NCI-H82 treated with DMSO at 0.1 percent for 48 hours (cell line): ENCODE data around the gene AKR1E2.
"Not testable (repeated sequence)": the region's sequence is repeated elsewhere in the genome, so short reads cannot be mapped to it uniquely, and the experiment has no call there.

ENCODE experiments used
- DNase-seq: peaks from one replicate; lab custom pipeline; 2025; ENCODE audit not compliant: unreplicated experiment; lab: John Stamatoyannopoulos, UW

Gene AKR1E2

DNA sequence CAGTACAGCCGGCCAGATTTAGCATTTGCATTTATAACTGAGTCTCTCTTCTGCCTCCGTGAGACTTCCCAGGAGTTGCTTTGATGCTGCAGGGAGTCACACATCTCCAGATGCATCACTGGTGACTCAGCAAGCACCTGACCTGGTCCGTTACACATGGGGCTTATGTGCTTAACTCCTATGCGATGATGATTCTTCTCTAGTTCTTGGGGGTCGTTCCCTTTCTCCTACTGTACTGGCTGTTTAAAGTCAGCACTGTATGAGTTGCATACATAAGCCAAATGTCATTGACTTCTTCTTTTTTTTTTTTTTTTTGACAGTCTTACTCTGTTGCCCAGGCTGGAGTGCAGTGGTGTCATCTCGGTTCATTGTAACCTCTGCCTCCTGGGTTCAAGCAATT is 13.0 kb upstream of the AKR1E2 start:
- no peak for DNase-seq

DNA sequence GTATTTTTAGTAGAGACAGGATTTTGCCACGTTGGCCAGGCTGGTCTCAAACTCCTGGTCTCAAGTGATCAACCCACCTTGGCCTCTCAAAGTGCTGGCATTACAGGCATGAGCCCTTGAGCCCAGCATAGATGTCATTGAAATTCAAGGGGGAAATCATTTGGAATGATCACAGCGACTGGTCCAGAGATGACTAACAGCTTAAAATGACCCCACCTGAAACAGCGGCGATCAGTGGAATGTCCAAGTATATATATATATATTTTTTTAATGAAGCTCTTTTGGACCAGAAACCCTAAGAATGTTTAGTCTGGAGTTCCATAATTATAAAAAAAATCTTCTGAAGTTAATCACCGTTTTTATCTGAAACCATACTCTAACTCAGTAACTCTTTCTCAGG is 12.5 kb upstream of the AKR1E2 start:
- no peak for DNase-seq

DNA sequence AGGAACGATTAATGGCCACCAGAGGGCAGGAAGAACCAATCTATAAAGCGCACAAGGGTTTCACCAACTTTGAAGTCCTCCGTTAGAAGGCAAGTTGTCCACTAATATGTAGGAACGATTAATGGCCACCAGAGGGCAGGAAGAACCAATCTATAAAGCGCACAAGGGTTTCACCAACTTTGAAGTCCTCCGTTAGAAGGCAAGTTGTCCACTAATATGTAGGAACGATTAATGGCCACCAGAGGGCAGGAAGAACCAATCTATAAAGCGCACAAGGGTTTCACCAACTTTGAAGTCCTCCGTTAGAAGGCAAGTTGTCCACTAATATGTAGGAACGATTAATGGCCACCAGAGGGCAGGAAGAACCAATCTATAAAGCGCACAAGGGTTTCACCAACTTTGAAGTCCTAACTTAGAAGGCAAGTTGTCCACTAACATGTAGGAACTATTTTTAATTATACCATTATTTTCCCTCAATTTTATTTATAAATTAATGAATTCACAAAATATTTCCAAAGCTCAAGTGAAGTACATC is 10.3 kb upstream of the AKR1E2 start:
- not testable (repeated sequence) for DNase-seq

DNA sequence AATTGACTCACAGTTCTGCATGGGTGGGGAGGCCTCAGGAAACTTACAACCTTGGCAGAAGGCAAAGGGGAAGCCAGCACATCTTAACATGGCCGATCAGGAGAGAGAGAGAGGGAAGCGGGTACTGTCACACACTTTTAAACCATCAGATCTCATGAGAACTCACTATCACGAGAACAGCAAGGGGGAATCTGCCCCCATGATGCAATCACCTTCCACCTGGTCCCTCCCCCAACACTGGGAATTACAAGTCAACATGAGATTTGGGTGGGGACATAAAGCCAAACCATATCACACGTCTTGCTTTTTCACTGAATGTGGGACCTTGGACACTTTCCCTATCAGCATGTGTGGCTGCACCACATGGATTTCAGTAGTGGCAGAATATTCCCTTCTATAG is 9.0 kb upstream of the AKR1E2 start:
- no peak for DNase-seq

DNA sequence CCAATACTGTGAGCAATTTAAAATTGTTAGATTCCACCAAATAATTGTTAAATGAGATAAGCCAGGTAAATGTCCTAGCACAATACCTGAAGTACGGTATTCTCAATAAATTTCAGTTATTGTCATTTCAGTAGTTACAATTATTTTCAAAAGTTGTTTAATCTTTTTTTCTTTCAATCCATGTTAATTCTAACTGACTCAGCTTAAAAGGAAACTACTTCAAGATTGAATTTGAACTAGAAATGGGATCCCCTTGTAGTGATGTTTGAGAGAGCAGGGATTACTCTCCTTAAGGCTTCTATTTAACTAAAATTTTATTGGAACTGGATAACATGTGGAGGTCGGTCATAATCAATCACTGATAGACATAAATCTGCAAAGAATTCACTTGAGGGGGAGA is 6.9 kb upstream of the AKR1E2 start:
- DNase-seq = no peak

DNA sequence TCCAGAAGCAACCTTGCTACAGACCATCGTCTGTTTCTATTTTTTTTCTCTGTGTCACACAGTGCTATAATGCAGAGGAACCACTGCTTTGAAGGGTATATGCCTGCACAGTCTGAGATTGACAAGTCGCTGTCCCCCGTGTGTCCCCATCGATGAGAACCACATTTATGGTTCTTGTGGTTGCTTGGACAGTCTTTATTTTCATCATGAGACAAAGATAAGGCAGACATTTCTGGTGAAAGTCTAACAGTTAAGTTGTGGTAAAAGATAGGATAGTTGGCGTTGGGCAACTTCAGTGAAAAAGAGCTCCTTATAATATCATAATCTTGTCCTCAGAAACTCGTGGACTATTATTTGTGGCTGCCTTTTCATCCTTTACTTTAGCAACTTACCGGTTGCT is 6.3 kb upstream of the AKR1E2 start:
- DNase-seq = no peak

DNA sequence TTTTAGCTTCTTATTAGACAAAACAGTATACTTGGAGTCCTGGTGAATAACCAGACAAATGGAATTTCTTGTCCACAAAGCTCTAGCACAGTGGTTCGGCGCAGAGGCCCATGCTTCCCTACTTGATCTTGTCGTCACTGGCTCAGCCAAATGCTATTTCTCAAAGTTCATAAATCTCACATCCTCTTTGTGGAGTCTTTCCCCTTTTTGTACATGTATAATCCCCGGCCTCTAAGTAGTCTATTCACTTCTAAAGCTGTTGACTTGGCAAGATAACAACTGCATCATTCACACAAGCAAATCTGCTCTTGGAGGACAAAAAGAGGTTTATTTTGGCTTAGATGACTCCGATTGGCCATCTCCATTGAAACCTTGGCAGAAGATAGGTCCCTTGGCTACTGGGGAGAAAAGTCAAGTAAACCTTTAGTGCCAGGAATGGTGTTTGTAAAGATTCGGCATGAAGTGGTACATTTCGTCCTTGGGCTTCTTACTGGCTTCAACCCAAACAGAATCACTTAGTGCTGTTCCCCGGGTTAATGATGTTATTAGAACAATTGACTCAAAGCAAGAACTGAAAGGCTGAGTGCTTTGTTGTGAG is 5.1 kb upstream of the AKR1E2 start:
- DNase-seq = no peak

DNA sequence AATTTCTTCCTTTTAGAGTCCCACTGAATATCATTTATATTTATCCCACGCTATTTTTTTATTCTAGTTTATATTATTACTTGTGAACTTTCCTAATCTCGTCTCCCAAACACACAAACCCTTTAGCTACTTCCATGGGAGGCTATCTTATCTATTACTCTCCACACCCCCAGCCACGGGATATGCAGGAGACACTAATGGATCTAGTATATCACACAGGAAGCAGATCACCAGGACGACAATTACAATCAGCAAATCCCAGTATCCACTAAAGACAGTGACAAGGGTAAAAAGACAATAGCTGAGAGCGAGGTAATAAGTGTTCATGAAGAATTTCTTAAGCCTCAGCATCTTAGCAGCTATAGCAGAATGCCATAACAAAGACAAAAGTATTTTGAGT is 3.8 kb upstream of the AKR1E2 start:
- no peak for DNase-seq

DNA sequence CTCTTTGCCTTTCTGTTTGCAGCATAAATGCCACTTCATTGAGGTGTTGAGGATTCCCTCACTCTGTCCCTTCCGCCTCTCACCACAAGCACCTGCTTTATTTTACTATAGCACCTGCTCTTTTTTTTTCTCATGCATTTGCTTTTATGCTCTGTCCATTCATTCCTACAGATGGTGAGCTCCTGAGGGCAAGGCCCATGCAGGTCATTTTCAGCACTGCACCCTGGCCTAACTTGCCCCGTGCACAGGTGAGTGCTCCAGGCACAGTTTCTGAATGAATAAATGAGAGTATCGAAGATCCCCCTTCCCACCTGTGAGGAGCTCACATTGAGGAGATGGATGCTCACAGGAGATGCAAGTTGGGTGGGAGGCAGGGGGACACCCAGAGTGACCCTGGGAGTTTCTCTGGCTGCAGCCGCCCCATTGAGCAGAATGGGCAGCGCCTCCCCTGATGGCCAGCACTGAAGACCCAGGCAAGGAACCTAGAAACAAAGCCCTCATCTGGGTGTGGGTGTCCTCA is 1.2 kb upstream of the AKR1E2 start:
- no peak for DNase-seq

DNA sequence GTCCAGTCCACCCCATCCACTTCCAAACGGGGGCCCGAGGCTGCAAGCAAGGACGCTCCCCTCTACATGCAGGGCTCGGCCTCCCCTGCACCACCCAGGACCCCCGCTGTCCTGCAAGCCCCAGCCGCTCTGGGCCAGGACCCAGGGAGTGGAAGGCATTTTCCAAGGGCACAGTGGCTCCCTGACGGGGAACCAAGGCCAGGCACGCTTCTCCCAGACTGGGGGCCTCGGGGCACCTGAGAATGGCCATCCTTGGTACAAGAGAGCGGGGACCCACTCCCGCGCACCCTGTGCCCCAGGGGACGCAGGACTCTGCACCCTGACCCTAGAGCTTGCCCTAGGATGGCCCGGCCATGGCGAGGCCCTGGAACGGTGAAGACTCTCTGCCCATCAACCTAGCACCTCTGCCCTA is 545 bp upstream of the AKR1E2 start:
- DNase-seq = no peak

DNA sequence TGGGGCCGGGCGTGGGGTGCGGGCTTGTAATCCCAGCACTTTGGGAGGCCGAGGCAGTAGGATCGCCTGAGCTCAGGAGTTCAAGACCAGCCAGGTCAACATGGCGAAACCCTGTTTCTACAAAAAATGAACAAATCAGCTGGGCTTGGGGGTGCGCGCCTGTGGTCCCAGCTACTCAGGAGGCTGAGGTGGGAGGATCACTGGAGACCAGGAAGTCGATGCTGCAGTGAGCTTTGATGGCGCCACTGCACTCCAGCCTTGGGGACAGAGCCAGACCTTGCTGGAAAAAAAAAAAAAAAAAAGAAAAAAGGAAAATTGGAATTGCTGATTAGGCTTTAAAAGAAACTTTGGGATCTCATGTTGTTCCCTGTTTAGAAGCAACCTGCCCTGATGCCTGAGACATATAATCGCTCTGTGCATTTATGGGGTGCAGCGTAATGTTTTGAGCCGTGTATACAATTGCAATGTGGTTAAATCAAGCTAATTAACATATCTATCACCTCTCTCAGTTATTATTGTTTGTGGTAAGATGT is 851 bp downstream of the AKR1E2 start:
- no peak for DNase-seq

DNA sequence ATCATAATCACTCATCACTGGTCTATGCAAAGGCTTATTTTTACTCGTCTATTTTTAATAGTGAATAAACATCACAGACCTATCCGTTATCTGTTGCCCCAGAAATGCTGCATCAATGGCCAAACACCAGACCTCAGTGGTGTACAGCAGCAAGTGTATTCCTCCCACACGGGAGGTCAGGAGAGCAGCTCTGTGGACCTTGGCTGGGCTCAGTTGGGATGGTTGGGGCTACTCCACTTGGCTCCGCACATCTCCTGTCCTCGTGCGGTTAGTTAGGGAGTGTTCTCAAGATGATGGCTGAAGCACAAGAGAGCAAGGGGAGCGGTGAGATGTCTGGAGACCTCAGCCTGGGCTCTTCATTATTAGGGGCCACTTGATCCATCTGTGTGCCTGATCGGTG is 2.0 kb downstream of the AKR1E2 start:
- no peak for DNase-seq

DNA sequence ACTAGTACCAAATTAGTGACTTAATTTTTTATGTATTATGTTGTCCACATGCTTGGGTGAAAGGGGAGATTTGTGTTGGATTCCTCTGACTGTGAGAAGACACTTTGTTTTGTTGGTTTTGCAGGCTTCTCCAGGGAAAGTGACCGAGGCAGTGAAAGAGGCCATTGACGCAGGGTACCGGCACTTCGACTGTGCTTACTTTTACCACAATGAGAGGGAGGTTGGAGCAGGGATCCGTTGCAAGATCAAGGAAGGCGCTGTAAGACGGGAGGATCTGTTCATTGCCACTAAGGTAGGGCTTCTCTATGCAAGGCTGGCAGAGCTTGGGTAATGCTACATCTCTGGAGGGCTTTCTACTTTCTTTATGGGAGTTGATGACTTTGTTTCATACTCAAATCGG is 4.5 kb downstream of the AKR1E2 start:
- no peak for DNase-seq

DNA sequence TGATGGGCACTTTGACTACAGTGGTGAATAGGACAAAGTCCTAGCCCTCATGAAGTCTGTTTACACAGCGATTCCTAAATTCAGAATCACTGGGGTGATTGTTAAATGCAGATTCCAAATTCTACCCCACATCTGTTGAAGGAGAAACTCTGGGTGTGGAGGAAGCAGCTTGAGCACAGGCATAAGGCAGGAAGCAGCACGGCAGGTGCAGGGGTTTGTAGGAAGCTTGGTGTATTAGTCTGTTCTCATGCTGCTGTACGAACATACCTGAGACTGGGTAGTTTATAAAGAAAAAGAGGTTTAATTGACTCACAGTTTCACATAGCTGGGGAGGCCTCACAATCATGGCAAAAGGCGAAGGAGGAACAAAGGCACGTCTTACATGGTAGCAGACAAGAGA is 5.1 kb downstream of the AKR1E2 start:
- no peak for DNase-seq

DNA sequence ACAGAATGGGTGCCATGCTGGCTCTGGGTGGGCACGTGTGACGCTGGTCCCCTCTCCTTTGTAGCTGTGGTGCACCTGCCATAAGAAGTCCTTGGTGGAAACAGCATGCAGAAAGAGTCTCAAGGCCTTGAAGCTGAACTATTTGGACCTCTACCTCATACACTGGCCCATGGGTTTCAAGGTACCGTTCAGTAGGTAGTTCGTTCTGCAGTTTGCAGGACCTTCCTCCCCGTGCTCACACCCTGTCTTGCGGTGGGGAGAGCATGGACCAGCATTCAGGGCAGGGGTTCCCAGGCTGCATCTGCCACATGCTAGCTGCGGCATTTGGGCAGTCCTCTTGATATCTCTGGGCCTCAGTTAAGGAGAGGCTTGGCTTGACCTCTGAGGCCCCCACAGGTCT is 7.3 kb downstream of the AKR1E2 start:
- no peak for DNase-seq

DNA sequence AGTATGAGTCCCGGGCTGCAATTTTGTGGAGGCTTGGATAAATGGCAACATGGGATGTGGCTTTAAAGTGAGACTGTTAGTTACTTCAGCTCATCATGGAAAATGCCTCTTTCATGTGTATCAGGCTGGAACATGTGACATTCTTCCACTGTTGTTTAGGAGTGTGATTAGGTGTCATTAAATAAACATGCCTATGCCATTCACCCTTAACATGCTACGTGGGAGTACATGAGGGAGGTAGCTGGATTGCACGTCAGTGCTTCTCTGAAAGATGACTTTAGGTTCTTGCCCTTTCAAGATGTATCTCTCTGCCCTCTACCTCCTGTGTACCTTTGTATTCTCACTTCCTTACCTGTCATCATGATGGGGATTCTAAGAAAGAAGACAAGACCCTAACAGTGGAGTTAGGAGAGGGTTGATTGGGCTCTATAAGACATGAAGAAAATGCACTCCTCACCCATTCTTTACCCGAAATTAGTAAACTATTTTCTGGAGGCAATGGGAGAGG is 8.9 kb downstream of the AKR1E2 start:
- no peak for DNase-seq

DNA sequence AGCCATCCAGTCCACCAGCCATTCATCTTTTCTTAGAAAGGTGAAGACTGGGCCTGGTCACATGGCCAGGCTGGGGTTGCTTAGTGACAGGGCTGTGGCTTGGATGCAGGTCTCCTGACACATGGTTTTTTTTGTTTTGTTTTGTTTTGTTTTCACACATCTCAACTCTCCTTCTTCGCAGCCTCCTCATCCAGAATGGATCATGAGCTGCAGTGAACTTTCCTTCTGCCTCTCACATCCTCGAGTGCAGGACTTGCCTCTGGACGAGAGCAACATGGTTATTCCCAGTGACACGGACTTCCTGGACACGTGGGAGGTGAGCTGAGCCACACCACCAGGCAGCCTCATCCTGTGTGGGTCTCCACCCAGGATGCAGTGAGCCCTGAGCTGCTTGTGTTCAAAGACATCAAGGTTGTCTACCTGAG is 9.5 kb downstream of the AKR1E2 start:
- no peak for DNase-seq

DNA sequence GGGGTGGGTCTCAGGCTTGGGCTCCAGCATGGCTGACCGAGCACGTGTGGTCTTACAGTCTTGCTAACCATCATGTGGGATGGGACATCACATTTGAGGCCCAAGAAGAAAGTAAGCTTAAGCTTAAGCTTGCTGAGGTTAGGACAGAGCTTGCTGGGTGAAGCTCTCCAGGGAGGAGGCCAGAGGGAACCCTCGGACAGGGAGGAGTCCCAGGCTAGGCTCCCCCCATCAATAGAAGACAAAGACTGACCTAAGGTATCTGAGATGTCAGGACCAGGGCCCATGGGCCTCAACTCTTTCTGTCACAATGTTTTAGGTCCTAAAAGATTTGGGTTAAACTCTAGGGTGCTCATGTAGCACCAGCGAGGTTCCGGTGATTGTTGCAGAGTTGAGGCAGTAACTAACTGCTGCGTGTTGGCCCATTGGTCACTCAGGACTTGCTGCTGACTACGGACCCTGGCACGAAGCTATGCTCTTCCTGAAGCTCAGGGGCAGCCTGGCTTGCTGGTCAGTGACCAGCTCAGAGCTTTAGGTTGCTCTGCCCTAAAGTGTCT is 10.5 kb downstream of the AKR1E2 start:
- DNase-seq = no peak

DNA sequence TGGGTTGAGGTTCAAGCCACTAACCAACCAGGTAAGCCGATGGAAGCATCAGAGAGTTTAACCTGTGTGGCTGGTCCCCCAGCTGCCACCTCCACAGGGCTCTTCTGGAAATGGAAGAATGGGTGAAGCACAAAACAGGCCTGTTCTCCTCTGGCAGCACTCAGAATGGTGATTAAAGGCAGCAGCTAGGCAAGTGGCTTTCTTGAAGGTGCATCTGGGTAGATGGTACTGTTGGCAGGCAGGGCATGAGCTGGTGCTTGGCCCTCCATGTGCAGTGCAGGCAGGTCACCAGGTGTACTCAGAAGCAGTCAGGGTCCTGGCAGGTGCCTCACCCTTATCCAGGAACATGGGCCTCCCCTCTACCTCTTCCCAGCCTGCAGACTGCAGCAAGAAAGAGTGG is 11.5 kb downstream of the AKR1E2 start:
- no peak for DNase-seq

DNA sequence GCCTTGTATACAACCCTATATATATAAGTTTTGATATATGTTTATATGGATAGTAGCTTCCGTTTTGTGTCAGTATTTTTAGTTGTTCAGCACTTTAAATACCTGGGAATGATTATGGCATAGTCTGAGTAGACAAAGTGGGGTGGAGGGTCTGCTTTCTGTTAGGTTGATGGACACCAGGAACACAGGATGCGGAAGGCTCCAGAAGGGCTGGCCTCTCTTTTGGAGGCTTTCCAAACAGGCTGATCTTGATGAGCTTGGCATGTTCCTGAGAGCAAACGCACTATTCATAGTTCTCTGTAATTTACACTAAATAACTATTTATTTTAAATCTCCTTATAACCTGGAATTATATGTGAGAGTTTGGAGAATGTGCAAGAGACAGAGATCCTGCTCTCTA is 12.7 kb downstream of the AKR1E2 start:
- no peak for DNase-seq

DNA sequence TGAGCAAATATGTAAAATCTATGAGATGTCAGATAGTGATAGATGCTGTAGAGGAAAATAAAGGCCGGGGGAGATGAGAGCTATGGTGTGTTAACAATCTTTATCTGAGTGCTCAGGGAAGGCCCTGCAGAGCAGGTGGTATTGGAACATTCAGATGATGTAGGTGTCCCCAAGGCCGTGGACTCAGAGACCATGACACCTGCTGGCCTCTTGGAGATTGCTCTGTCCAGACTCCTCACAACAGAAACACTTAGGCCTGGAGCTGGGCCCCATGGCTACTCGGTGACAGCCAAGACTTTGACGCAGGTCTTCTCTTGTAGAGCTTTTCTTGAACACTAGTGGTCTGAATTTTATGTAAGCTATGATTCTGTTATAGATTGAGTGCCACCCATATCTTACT is 13.3 kb downstream of the AKR1E2 start:
- no peak for DNase-seq

DNA sequence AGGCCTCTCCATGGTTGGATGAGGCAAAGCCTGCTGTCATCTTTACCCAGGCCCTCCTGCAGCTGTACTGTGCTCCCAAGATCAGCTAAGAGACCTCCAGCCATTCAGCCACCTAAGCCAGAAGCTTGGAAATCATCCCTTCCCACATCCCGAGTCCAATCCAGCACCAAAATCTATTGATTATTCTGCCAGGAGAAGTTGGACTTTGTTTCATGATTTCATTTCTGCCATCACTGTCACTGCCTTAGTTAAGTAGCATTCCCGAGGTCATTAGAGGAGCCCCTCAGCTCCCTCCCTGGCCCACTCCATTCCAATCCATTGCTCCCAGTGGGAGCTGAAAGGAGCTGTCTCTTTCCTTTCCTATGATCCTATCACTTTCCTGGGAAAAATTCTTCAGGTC is 14.1 kb downstream of the AKR1E2 start:
- no peak for DNase-seq
